Smooth muscle cell (in vitro differentiated cells): ENCODE data around the gene TRIO. TPM values are rescaled to one million over a fixed set of nuclear protein-coding genes. Genes with fewer than 3 reads are reported as not detected.

Experiments
- DNase-seq: peaks from one replicate; lab custom pipeline; 2025; ENCODE audit not compliant: unreplicated experiment; lab: John Stamatoyannopoulos, UW
- H2AFZ ChIP-seq: fragments of 200-600 bp; sonication (generic); 2 replicates; pipeline ENCODE4 v1.6.0; 2016; ENCODE audit warnings: antibody characterized with exemption, low read depth, mild to moderate bottlenecking
- H3F3A ChIP-seq: fragments of 200-600 bp; sonication (generic); 2 replicates; pipeline ENCODE4 v1.6.0; 2017; ENCODE audit warnings: antibody characterized with exemption, low read depth
- H3K27ac ChIP-seq: fragments of 200-600 bp; sonication (generic); 2 replicates; pipeline ENCODE4 v1.5.1; 2016; ENCODE audit warnings: low read depth, mild to moderate bottlenecking
- H3K27me3 ChIP-seq: fragments of 200-600 bp; sonication (generic); 2 replicates; pipeline ENCODE4 v1.6.1; 2016; ENCODE audit warnings: low read depth, mild to moderate bottlenecking
- H3K36me3 ChIP-seq: fragments of 200-600 bp; sonication (generic); 2 replicates; pipeline ENCODE4 v1.5.1; 2016; ENCODE audit warnings: low read depth
- H3K4me1 ChIP-seq: fragments of 200-600 bp; sonication (generic); 2 replicates; pipeline ENCODE4 v1.5.1; 2016; ENCODE audit warnings: low read depth
- H3K4me2 ChIP-seq: fragments of 200-600 bp; sonication (generic); 2 replicates; pipeline ENCODE4 v1.6.0; 2016; ENCODE audit warnings: mild to moderate bottlenecking
- H3K4me3 ChIP-seq: fragments of 200-600 bp; sonication (generic); 2 replicates; pipeline ENCODE4 v1.5.1; 2016; ENCODE audit warnings: mild to moderate bottlenecking
- H3K79me2 ChIP-seq: fragments of 200-600 bp; sonication (generic); 2 replicates; pipeline ENCODE4 v1.6.0; 2016; ENCODE audit warnings: low read depth, mild to moderate bottlenecking
- H3K9ac ChIP-seq: fragments of 200-600 bp; sonication (generic); 2 replicates; pipeline ENCODE4 v1.6.0; 2016; ENCODE audit warnings: low read depth
- H3K9me3 ChIP-seq: fragments of 200-600 bp; sonication (generic); replicated peaks from 2 replicates; pipeline ENCODE4 v1.5.1; 2016; ENCODE audit warnings: low read depth
- H4K20me1 ChIP-seq: fragments of 200-600 bp; sonication (generic); 2 replicates; pipeline ENCODE4 v1.6.0; 2016; ENCODE audit warnings: low read depth
- CTCF ChIP-seq: fragments of 200-600 bp; sonication (generic); IDR thresholded peaks from 2 replicates; pipeline ENCODE4 v1.5.1; 2017; ENCODE audit warnings: borderline replicate concordance, mild to moderate bottlenecking, antibody characterized with exemption; ENCODE audit not compliant: insufficient read depth, poor library complexity, severe bottlenecking
- WGBS: methylation state at CpG from one replicate; pipeline ENCODE4 v1.1.7; 2016; ENCODE audit warnings: low lambda C conversion rate; 5-methylcytosine and 5-hydroxymethylcytosine counted together
- polyA plus RNA-seq: library from polyadenylated mRNA; unstranded; fragments of >200 nt; fragmentation: Nextera tagmentation; extraction: Ambion mirVana; gene quantifications from 2 replicates; pipeline ENCODE4 v1.2.1, GENCODE V29; 2016
- total RNA-seq: library from RNA; depleted of rRNA; stranded (reverse); fragments of >200 nt; gene quantifications from 2 replicates; pipeline ENCODE4 v1.2.3, GENCODE V29; 2014

The TRIO gene
- total and polyA plus RNA-seq, 2 experiments from 2014 or later: 10.2 to 118 TPM

- no peak for DNase-seq
- H3K4me1 ChIP-seq: peaks cover 10% of the 10 kb centered on the region
- H3K9me3 ChIP-seq: no peaks in the 10 kb centered on the region
- no peak overlapping the region for H3K9ac ChIP-seq
- no peaks in the 10 kb centered on the region for H3K79me2 ChIP-seq
- H4K20me1 ChIP-seq: no peaks in the 10 kb centered on the region
- H3K27ac ChIP-seq: no peak overlapping the region
- no peak overlapping the region for H2AFZ ChIP-seq
- WGBS: 94% methylated on average over 4 of the region's 4 CpGs
- TF ChIP-seq CTCF: no peak
- no peak overlapping the region for H3K4me2 ChIP-seq
- H3F3A ChIP-seq: no peaks in the 10 kb centered on the region
- H3K36me3 ChIP-seq: no peaks in the 10 kb centered on the region
- H3K27me3 ChIP-seq: no peaks in the 10 kb centered on the region
- no peak overlapping the region for H3K4me3 ChIP-seq
These were observed 23.0 kb upstream of the TRIO start for GRCh38 chr5:14120176-14120575.

GRCh38 chr5:14121552-14121951 lies 21.6 kb upstream of the TRIO start:
- no peak for TF ChIP-seq CTCF
- Histone ChIP-seq H4K20me1 (no peaks in the 10 kb centered on the region), H3K9me3 (no peaks in the 10 kb centered on the region), H3F3A (no peaks in the 10 kb centered on the region), H3K27me3 (no peaks in the 10 kb centered on the region), H3K27ac (no peak overlapping the region), H3K79me2 (no peaks in the 10 kb centered on the region), H3K4me3 (no peak overlapping the region), H3K4me2 (no peak overlapping the region), H2AFZ (no peak overlapping the region), H3K4me1 (peaks cover 10% of the 10 kb centered on the region), H3K36me3 (no peaks in the 10 kb centered on the region), H3K9ac (no peak overlapping the region)
- 96% methylated on average over 1 of the region's 1 CpG for WGBS
- no peak for DNase-seq

GRCh38 chr5:14122089-14122488 lies 21.1 kb upstream of the TRIO start:
- no peaks in the 10 kb centered on the region for H3K27me3 ChIP-seq
- H3K9ac ChIP-seq: no peak overlapping the region
- H3K9me3 ChIP-seq: no peaks in the 10 kb centered on the region
- no peak overlapping the region for H3K4me2 ChIP-seq
- no peak for DNase-seq
- no peaks in the 10 kb centered on the region for H4K20me1 ChIP-seq
- H3F3A ChIP-seq: no peaks in the 10 kb centered on the region
- H3K4me1 ChIP-seq: peaks cover 10% of the 10 kb centered on the region
- H3K4me3 ChIP-seq: no peak overlapping the region
- H3K27ac ChIP-seq: no peak overlapping the region
- TF ChIP-seq CTCF: no peak
- H3K36me3 ChIP-seq: no peaks in the 10 kb centered on the region
- 78% methylated on average over 4 of the region's 4 CpGs for whole genome bisulfite sequencing
- no peak overlapping the region for H2AFZ ChIP-seq
- H3K79me2 ChIP-seq: no peaks in the 10 kb centered on the region

GRCh38 chr5:14123551-14123950 lies 19.6 kb upstream of the TRIO start:
- Histone ChIP-seq H3K27me3 (peaks cover 8% of the 10 kb centered on the region), H4K20me1 (no peaks in the 10 kb centered on the region), H3K9me3 (no peaks in the 10 kb centered on the region), H3F3A (no peaks in the 10 kb centered on the region), H3K4me1 (peaks cover 8% of the 10 kb centered on the region), H3K79me2 (no peaks in the 10 kb centered on the region), H2AFZ (no peak overlapping the region), H3K4me2 (no peak overlapping the region), H3K36me3 (no peaks in the 10 kb centered on the region), H3K9ac (no peak overlapping the region), H3K4me3 (no peak overlapping the region), H3K27ac (no peak overlapping the region)
- WGBS: 96% methylated on average over 4 of the region's 4 CpGs
- no peak for TF ChIP-seq CTCF
- no peak for DNase-seq
